ENCODE results near the gene ALKBH3. TPM values are rescaled to one million over a fixed set of nuclear protein-coding genes. Genes with fewer than 3 reads are reported as not detected.

ALKBH3 gene
- total and polyA plus RNA-seq, 12 donors: 19.7 to 45.3 (median 31.5) TPM

DNA sequence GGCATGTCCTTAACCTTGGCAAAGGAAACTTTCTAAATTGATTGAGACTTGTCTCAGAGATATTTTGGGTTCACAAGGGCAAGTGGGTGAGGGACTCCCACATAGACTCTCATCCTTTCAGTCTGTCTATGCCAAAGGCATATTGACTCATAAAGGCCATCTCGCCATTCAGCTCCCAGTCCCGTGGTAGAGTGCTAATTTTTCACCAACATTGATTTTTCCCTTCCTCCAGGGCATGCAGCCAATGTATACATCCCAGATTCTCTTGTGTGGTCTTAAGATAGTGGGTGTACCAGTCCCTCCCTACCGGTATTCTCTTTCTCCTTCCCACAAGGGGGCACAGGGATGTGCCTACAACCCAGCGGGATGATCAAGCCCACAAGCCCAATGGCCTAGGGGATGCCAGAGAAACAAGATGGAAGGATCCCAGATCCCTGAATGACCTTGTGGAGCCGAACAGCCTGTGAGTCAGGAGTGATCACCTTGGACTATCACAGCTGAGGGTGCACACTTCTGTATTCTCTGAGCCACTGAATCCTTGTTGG lies 69.8 kb downstream of the ALKBH3 start:
- Histone ChIP-seq H3K4me1 (replicated peaks in 1 of 2) (peaks cover 0 to under 1% of the 10 kb centered on the region in 2 donors), H3K27me3 (no peaks in the 10 kb centered on the region), H3K36me3 (replicated peaks in 1 of 2) (no peaks in the 10 kb centered on the region), H3K9me3 (replicated peaks in 1 of 3) (no peaks in the 10 kb centered on the region), H3K4me3 (no peak overlapping the region), H3K27ac (no peak overlapping the region)
- peak in 1 of 7 donors; percentile 41 for DNase-seq
- no peak for TF ChIP-seq POLR2A (IDR thresholded peaks at IDR 0.05)
- TF ChIP-seq, protein P1, sequence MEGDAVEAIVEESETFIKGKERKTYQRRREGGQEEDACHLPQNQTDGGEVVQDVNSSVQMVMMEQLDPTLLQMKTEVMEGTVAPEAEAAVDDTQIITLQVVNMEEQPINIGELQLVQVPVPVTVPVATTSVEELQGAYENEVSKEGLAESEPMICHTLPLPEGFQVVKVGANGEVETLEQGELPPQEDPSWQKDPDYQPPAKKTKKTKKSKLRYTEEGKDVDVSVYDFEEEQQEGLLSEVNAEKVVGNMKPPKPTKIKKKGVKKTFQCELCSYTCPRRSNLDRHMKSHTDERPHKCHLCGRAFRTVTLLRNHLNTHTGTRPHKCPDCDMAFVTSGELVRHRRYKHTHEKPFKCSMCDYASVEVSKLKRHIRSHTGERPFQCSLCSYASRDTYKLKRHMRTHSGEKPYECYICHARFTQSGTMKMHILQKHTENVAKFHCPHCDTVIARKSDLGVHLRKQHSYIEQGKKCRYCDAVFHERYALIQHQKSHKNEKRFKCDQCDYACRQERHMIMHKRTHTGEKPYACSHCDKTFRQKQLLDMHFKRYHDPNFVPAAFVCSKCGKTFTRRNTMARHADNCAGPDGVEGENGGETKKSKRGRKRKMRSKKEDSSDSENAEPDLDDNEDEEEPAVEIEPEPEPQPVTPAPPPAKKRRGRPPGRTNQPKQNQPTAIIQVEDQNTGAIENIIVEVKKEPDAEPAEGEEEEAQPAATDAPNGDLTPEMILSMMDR (IDR thresholded peaks at IDR 0.05): no peak
- 54 to 66% (median 60%) methylated on average over 5 of the region's 5 CpGs for WGBS, 4 donors
- intact Hi-C loops (cut with DNase I): no loop called here

DNA sequence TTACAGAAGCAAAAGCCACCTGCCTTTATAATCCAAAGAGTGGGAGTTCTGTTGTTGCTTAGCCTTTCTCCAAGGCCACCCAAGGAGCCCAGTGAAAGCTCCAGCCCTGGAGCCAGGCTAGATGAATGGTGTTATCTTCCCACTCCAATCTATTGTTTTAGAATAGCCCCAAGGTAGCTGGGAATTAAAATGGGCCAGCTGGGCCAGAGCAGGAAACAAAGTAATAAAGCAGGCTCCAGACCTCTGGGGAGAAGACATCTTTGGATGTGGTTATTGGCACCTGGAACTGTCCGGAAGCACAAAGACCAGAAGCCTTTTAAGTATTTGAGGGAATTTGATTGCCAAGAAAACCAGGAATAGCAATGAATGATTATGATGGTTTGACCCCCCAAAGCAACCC lies 70.6 kb downstream of the ALKBH3 start:
- WGBS, 4 donors: 76 to 92% (median 84%) methylated on average over 1 of the region's 1 CpG
- no peak for TF ChIP-seq POLR2A (IDR thresholded peaks at IDR 0.05)
- TF ChIP-seq, protein P1 (IDR thresholded peaks at IDR 0.05): no peak
- H3K27me3 ChIP-seq: no peaks in the 10 kb centered on the region
- intact Hi-C loops (cut with DNase I): no loop called here
- peaks cover 0 to 5% of the 10 kb centered on the region in 2 donors for H3K4me1 ChIP-seq (replicated peaks in 1 of 2)
- H3K27ac ChIP-seq: no peak overlapping the region
- no peaks in the 10 kb centered on the region for H3K36me3 ChIP-seq (replicated peaks in 1 of 2)
- no peaks in the 10 kb centered on the region for H3K9me3 ChIP-seq (replicated peaks in 1 of 3)
- DNase-seq: peak in 3 of 7 donors; percentile 3 to 47 (median 8)
- no peak overlapping the region for H3K4me3 ChIP-seq

DNA sequence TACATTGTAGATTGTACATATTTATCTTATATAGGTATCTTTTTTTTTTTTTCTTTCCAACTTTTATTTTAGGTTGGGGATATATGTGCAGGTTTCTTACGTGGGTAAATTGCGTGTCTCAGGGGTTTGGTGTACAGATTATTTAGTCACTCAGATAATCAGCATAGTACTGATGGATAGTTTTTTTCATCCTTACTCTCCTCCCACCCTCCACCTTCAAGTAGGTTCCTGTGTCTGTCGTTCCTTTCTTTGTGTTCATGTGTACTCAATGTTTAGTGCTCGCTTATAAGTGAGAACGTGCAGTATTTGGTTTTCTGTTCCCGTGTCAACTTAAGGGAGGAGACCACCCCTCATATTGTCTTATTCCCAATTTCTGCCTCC lies 71.4 kb downstream of the ALKBH3 start:
- no peak for DNase-seq
- Histone ChIP-seq H3K36me3 (replicated peaks in 1 of 2) (no peaks in the 10 kb centered on the region), H3K27me3 (no peaks in the 10 kb centered on the region), H3K9me3 (replicated peaks in 1 of 3) (no peaks in the 10 kb centered on the region), H3K27ac (no peak overlapping the region), H3K4me3 (no peak overlapping the region), H3K4me1 (replicated peaks in 1 of 2) (peaks cover 0 to 6% of the 10 kb centered on the region in 2 donors)
- WGBS, 4 donors: 83 to 91% (median 87%) methylated on average over 6 of the region's 6 CpGs
- no peak for TF ChIP-seq POLR2A (IDR thresholded peaks at IDR 0.05)
- TF ChIP-seq, protein P1 (IDR thresholded peaks at IDR 0.05): no peak
- intact Hi-C loops (cut with DNase I): no loop called here

DNA sequence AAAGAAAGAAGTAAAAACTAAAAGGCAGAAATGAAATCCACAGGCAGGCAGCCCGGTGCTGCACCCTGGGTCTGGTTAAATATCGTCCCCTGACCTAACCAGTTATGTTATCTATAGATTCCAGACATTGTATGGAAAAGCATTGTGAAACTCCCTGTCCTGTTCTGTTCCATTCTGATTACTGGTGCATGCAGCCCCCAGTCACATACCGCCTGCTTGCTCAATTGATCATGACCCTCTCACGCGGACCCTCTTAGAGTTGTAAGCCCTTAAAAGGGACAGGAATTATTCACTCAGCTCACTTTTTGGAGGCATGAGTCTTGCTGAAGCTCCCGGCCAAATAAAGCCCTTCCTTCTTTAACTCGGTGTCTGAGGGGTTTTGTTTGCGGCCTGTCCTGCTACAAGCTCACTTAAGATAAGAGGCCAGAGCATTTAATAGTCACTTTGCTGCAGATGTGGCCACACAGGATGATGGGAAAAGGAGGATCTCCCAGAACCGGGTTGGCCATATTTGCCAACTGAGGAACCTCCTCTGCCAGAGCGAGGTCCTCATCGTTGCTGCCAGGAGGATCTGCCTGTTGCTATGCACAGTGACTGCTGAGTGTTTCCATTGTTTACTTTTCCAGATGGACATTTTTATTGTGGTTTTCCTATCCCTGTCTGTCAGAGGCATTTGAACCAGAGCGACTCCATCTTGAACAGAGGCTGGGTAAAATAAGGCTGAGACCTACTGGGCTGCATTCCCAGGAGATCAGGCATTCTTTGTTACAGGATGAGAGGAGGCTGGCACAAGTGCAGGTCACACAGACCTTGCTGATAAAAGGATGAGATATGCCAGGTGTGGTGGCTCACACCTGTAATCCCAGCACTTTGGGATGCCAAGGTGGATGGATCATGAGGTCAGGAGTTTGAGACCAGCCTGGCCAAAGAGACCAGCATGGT lies 72.0 kb downstream of the ALKBH3 start:
- Histone ChIP-seq H3K9me3 (replicated peaks in 1 of 3) (no peaks in the 10 kb centered on the region), H3K27me3 (no peaks in the 10 kb centered on the region), H3K4me1 (replicated peaks in 1 of 2) (peaks cover 0 to 6% of the 10 kb centered on the region in 2 donors), H3K36me3 (replicated peaks in 1 of 2) (no peaks in the 10 kb centered on the region), H3K27ac (no peak overlapping the region), H3K4me3 (no peak overlapping the region)
- WGBS, 4 donors: 86 to 93% (median 89%) methylated on average over 11 to 12 of the region's 12 CpGs
- peak in 3 of 7 donors; percentile 1 to 36 (median 13) for DNase-seq
- no peak for TF ChIP-seq POLR2A (IDR thresholded peaks at IDR 0.05)
- TF ChIP-seq, protein P1 (IDR thresholded peaks at IDR 0.05): no peak
- intact Hi-C loops (cut with DNase I): no loop called here
